BJ (cell line): ENCODE data around the gene SDK1. TPM values are rescaled to one million over a fixed set of nuclear protein-coding genes. Genes with fewer than 3 reads are reported as not detected.

ENCODE experiments used
- CTCF ChIA-PET: fragments of 350-600 bp; formaldehyde crosslinking; extraction: SDS; loops from one replicate; lab custom pipeline; 2021; ENCODE audit warnings: antibody characterized with exemption, inconsistent platforms; lab: Yijun Ruan, JAX
- POLR2A ChIA-PET: fragments of 300-600 bp; sonication (Branson Sonifier 250); formaldehyde crosslinking; extraction: SDS; loops from one replicate; lab custom pipeline; 2021; ENCODE audit warnings: antibody characterized with exemption; lab: Charles Lee
- DNase-seq: peaks from one replicate; pipeline ENCODE4 v3.0.0-alpha.2; 2011; ENCODE audit warnings: low read depth
- H3K27me3 ChIP-seq: 2 replicates; pipeline ENCODE4 v1.6.0; 2011; ENCODE audit warnings: low read length; ENCODE audit not compliant: control insufficient read depth, insufficient read depth
- H3K36me3 ChIP-seq: 2 replicates; pipeline ENCODE4 v1.5.1; 2011; ENCODE audit warnings: low read length; ENCODE audit not compliant: control insufficient read depth, insufficient read depth
- H3K4me3 ChIP-seq: 2 replicates; pipeline ENCODE4 v1.5.1; 2011; ENCODE audit warnings: low read depth, mild to moderate bottlenecking, control low read depth, low read length
- polyA plus RNA-seq: library from polyadenylated mRNA; depleted of rRNA; stranded (reverse); fragments of >200 nt; gene quantifications from 2 replicates; pipeline ENCODE4 v1.2.3, GENCODE V29; 2011
- TF ChIP-seq, protein P1 (sequence below): IDR thresholded peaks from 2 replicates; pipeline ENCODE4 v1.5.1; 2011; ENCODE audit warnings: low read depth, mild to moderate bottlenecking, control low read depth, inconsistent platforms, low read length, moderate library complexity; ENCODE audit not compliant: insufficient read depth

The SDK1 gene
- polyA plus RNA-seq, 1 experiment, result 0.01 TPM

GRCh38 chr7:3463696-3464095 is 162.6 kb downstream of the SDK1 start:
- H3K27me3 ChIP-seq, result no peaks in the 10 kb centered on the region
- H3K36me3 ChIP-seq, result no peaks in the 10 kb centered on the region
- DNase-seq, result no peak
- TF ChIP-seq, protein P1, sequence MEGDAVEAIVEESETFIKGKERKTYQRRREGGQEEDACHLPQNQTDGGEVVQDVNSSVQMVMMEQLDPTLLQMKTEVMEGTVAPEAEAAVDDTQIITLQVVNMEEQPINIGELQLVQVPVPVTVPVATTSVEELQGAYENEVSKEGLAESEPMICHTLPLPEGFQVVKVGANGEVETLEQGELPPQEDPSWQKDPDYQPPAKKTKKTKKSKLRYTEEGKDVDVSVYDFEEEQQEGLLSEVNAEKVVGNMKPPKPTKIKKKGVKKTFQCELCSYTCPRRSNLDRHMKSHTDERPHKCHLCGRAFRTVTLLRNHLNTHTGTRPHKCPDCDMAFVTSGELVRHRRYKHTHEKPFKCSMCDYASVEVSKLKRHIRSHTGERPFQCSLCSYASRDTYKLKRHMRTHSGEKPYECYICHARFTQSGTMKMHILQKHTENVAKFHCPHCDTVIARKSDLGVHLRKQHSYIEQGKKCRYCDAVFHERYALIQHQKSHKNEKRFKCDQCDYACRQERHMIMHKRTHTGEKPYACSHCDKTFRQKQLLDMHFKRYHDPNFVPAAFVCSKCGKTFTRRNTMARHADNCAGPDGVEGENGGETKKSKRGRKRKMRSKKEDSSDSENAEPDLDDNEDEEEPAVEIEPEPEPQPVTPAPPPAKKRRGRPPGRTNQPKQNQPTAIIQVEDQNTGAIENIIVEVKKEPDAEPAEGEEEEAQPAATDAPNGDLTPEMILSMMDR, result no peak
- CTCF ChIA-PET, result no interaction called here
- POLR2A ChIA-PET, result no interaction called here
- H3K4me3 ChIP-seq, result no peak overlapping the region

DNA sequence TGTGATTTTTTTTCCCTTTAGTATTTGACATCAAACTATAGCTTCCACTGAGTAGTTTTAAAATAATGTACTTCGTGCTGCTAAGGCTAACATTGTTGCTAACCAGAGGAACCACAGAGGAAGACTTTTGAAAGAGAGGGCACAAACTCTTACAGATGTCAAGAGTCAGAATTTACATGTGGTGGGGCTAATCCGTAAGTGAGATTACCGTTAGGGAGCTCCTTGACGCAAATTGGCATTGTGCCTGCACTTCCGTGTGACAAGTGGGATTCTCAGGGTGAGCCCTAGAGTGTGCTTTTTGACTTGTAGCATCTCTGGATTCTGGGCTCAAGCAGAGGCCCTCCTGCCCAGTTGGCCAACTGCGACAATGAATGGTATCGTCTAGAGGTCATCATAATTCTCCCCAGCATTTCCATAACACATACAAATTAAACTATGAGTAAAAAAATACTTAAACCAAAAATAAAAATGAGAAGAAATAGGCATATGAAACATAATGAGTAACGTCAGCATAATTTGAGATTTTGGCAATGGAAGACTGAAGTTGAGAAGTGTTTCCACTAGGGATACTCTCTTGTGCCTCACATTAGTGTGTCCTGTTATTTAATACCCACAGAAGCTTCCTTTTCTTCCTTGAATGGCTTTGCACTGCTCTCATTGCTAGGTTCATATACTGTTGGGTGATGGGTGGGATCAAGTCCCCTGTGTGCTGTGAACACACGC is 164.0 kb downstream of the SDK1 start:
- ChIA-PET CTCF (no interaction called here), POLR2A (no interaction called here)
- no peaks in the 10 kb centered on the region for H3K27me3 ChIP-seq
- no peak overlapping the region for H3K4me3 ChIP-seq
- no peak for DNase-seq
- H3K36me3 ChIP-seq, result no peaks in the 10 kb centered on the region
- TF ChIP-seq, protein P1, result no peak

- CTCF ChIA-PET, result no interaction called here
- H3K36me3 ChIP-seq, result no peaks in the 10 kb centered on the region
- no peak overlapping the region for H3K4me3 ChIP-seq
- POLR2A ChIA-PET, result no interaction called here
- TF ChIP-seq, protein P1, result no peak
- no peaks in the 10 kb centered on the region for H3K27me3 ChIP-seq
- no peak for DNase-seq
These were observed 165.2 kb downstream of the SDK1 start for GRCh38 chr7:3466261-3466660.

DNA sequence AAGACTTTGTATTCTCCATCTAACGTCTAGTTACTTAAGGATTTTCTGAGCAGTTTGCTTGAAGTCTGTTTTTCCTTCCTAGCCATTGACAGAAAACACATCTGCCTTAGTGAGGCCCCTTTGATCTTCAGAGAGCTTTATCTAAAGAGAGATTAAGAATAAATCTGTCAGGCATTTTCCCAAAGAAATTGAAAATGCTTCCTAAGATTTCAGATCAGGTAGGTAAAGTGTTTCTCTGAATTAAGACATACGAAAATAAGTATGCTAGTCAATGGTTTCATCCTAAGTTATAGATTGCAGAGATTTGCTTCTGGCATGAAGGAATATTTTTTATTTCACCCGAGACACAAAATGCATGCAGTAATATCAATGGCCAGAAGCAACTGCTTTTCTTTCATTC is 168.6 kb downstream of the SDK1 start:
- ChIA-PET POLR2A (no interaction called here), CTCF (no interaction called here)
- Histone ChIP-seq H3K27me3 (no peaks in the 10 kb centered on the region), H3K4me3 (no peak overlapping the region), H3K36me3 (no peaks in the 10 kb centered on the region)
- TF ChIP-seq, protein P1, result no peak
- DNase-seq, result no peak

DNA sequence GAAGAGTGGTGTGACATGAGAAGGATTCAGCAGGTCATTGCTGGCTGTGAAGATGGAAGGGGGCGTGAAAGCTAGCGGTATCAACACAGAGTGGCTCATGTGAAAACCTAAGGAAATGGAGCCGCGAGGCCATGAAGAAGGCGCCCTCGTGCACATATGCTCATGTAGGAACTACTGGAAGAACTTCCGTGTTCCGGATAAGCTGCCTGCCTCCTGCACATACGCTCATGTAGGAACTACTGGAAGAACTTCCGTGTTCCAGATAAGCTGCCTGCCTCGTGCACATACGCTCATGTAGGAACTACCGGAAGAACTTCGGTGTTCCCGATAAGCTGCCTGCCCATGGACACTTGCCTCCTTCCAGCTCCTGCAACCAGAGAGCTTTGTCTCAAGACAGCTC is 179.1 kb downstream of the SDK1 start:
- DNase-seq, result no peak
- TF ChIP-seq, protein P1, result no peak
- H3K36me3 ChIP-seq, result no peaks in the 10 kb centered on the region
- ChIA-PET POLR2A (no interaction called here), CTCF (no interaction called here)
- H3K4me3 ChIP-seq, result no peak overlapping the region
- H3K27me3 ChIP-seq, result no peaks in the 10 kb centered on the region
